HL-60 (cell line): Measurements from ENCODE around the gene KLHDC10.

Source experiments
- CTCF ChIP-seq: IDR thresholded peaks from one replicate; pipeline ENCODE4 v1.5.1; 2011; ENCODE audit warnings: low read length, control low read depth, inconsistent platforms; ENCODE audit not compliant: insufficient read depth
- GABPA ChIP-seq: IDR thresholded peaks from 2 replicates; pipeline ENCODE4 v1.6.1; 2012; ENCODE audit warnings: low read depth
- POLR2AphosphoS5 ChIP-seq: IDR thresholded peaks from 2 replicates; pipeline ENCODE4 v1.6.1; 2012; ENCODE audit warnings: low read depth
- REST ChIP-seq: IDR thresholded peaks from 2 replicates; pipeline ENCODE4 v1.6.1; 2012; ENCODE audit warnings: low read depth; ENCODE audit not compliant: insufficient replicate concordance

DNA sequence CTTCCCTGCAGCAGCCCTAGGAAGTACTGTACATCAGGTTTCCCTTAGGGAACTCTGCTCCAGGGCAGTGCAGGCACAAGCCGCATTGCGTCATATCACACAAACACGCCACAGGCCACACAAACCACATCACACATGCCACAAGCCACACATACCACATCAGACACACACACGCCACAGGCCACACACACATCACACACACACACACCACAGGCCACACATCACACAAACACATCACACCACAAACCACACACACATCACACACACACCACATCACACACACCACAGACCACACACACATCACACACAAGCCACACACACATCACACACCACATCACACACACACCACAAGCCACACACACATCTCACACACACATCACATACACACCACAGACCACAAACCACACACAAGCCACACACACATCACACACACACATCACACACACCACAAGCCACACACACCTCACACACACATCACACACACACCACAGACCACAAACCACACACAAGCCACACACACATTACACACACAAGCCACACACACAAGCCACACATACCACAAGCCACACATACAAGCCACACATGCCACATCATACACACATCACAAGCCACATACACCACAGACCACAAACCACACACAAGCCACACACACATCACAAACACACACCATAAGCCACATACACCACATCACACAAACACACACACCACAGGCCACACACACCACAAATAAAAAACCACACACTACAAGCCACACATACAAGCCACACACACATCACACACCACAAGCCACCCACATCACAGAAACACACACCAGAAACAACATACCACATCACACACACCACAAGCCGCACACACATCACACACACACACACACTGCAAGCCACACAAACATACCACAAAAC, 81.5 kb downstream of the KLHDC10 start:
- TF ChIP-seq GABPA (no peak), CTCF (no peak), POLR2AphosphoS5 (peak; percentile 81), REST (no peak)
